Stimulated activated CD4-positive, alpha-beta T cell treated with anti-CD3 and anti-CD28 coated beads, Interleukin-2, amount 100 ng/mL, for 48 hours (primary cell): ENCODE results near the gene SLC39A10.
"Not testable (repeated sequence)": the region's sequence is repeated elsewhere in the genome, so short reads cannot be mapped to it uniquely, and the experiment has no call there.

Source experiments
- DNase-seq, 2 donors: peaks; one replicate each; pipeline ENCODE4 v3.0.0-alpha.2; 2020

SLC39A10 gene

GRCh38 chr2:195656859-195657633, at the start of gene SLC39A10:
TSS of gene SLC39A10 (plus strand) at chr2:195657226. CDS start at chr2:195680043, 22,817 bp downstream.
- DNase-seq, result peak; percentile 98 to 99

GRCh38 chr2:195608768-195609454, 48.1 kb upstream of the SLC39A10 start:
- DNase-seq, result no peak

GRCh38 chr2:195610717-195611116, 46.3 kb upstream of the SLC39A10 start:
- DNase-seq, result no peak

GRCh38 chr2:195612611-195613495, 44.2 kb upstream of the SLC39A10 start:
- DNase-seq, result no peak

- DNase-seq, result no peak
These were observed 43.1 kb upstream of the SLC39A10 start for GRCh38 chr2:195613922-195614321.

- DNase-seq, result no peak
These were observed 37.4 kb upstream of the SLC39A10 start for GRCh38 chr2:195619590-195619989.

- no peak for DNase-seq
These were observed 36.5 kb upstream of the SLC39A10 start for GRCh38 chr2:195620501-195620900.

GRCh38 chr2:195622966-195623365, 34.1 kb upstream of the SLC39A10 start:
- no peak for DNase-seq

GRCh38 chr2:195626507-195626906, 30.5 kb upstream of the SLC39A10 start:
- no peak for DNase-seq

- DNase-seq, result no peak
These were observed 28.4 kb upstream of the SLC39A10 start for GRCh38 chr2:195628666-195629065.

- no peak for DNase-seq
These were observed 24.0 kb upstream of the SLC39A10 start for GRCh38 chr2:195632856-195633572.

- no peak for DNase-seq
These were observed 23.5 kb upstream of the SLC39A10 start for GRCh38 chr2:195633573-195633870.

GRCh38 chr2:195633974-195634373, 23.1 kb upstream of the SLC39A10 start:
- DNase-seq, result no peak

GRCh38 chr2:195636890-195637289, 20.1 kb upstream of the SLC39A10 start:
- DNase-seq, result no peak

- no peak for DNase-seq
These were observed 18.3 kb upstream of the SLC39A10 start for GRCh38 chr2:195638750-195639149.

GRCh38 chr2:195639238-195639858, 17.7 kb upstream of the SLC39A10 start:
- DNase-seq, result no peak

GRCh38 chr2:195639959-195640358, 17.1 kb upstream of the SLC39A10 start:
- DNase-seq, result no peak

GRCh38 chr2:195642027-195642678, 14.9 kb upstream of the SLC39A10 start:
- DNase-seq, result no peak

GRCh38 chr2:195642679-195643068, 14.4 kb upstream of the SLC39A10 start:
- no peak for DNase-seq

- DNase-seq, result not testable (repeated sequence)
These were observed 12.3 kb upstream of the SLC39A10 start for GRCh38 chr2:195644708-195645107.

- no peak for DNase-seq
These were observed 11.6 kb upstream of the SLC39A10 start for GRCh38 chr2:195645413-195645812.

GRCh38 chr2:195646424-195646823, 10.6 kb upstream of the SLC39A10 start:
- no peak for DNase-seq
